Prostate gland (tissue), 2 donors: ENCODE results near the gene RACGAP1. TPM values are rescaled to one million over a fixed set of nuclear protein-coding genes. Genes with fewer than 3 reads are reported as not detected.

Experiments used
- DNase-seq: peaks from one replicate; pipeline ENCODE4 v3.0.0-alpha.2; 2019; ENCODE audit warnings: low spot score
- H3K27ac ChIP-seq, 2 donors: fragments of 200-600 bp; sonication (generic); 2 replicates each; pipeline ENCODE4 v1.5.1; 2017 to 2019
- H3K27me3 ChIP-seq: fragments of 200-600 bp; sonication (generic); replicated peaks from 2 replicates; pipeline ENCODE4 v1.5.1; 2019; ENCODE audit not compliant: insufficient read depth
- H3K36me3 ChIP-seq, 2 donors: fragments of 200-600 bp; sonication (generic); 1 replicate in 1 of 2; 2 replicates in 1 of 2; pipeline versions ENCODE4 v1.5.1 to v1.8.1; 2017 to 2019
- H3K4me1 ChIP-seq: fragments of 200-600 bp; sonication (generic); replicated peaks from 2 replicates; pipeline ENCODE4 v1.5.1; 2019
- H3K4me3 ChIP-seq, 2 donors: fragments of 200-600 bp; sonication (generic); 2 replicates each; pipeline ENCODE4 v1.5.1; 2017 to 2019
- H3K9me3 ChIP-seq: fragments of 200-600 bp; sonication (generic); 2 replicates; pipeline ENCODE4 v1.5.1; 2017
- POLR2A ChIP-seq: fragments of 450-650 bp; IDR thresholded peaks from one replicate; pipeline ENCODE4 v1.6.1; 2016; ENCODE audit warnings: antibody characterized with exemption, mild to moderate bottlenecking
- POLR2AphosphoS5 ChIP-seq: sonication (generic); formaldehyde crosslinking; IDR thresholded peaks from one replicate; pipeline ENCODE4 v1.6.1; 2017; ENCODE audit warnings: antibody characterized with exemption
- WGBS: methylation state at CpG from one replicate; pipeline ENCODE4 v1.1.5; 2018; 5-methylcytosine and 5-hydroxymethylcytosine counted together
- intact Hi-C: fragments of 100-400 bp; cut with DNase I; formaldehyde crosslinking; loops from one replicate; pipeline ENCODE4 v1.14.2; 2022
- total RNA-seq, 2 donors: library from RNA; depleted of rRNA; stranded (reverse); fragments of >200 nt; gene quantifications; one replicate each; pipeline ENCODE4 v1.1.0, GENCODE V29; 2016
- TF ChIP-seq, protein P1 (sequence below), 4 experiments: fragments of 200-600 bp in 2 of 4; fragments of 450-650 bp in 2 of 4; sonication (generic) in 2 of 4; IDR thresholded peaks; 1 replicate in 3 of 4; 2 replicates in 1 of 4; pipeline ENCODE4 v1.5.1; 2016 to 2019; ENCODE audit warnings: antibody characterized with exemption in 4 of 4, mild to moderate bottlenecking in 2 of 4, moderate library complexity in 2 of 4

Gene RACGAP1
- total RNA-seq, 2 donors from 2014 or later = 9.1 to 18.9 TPM

DNA sequence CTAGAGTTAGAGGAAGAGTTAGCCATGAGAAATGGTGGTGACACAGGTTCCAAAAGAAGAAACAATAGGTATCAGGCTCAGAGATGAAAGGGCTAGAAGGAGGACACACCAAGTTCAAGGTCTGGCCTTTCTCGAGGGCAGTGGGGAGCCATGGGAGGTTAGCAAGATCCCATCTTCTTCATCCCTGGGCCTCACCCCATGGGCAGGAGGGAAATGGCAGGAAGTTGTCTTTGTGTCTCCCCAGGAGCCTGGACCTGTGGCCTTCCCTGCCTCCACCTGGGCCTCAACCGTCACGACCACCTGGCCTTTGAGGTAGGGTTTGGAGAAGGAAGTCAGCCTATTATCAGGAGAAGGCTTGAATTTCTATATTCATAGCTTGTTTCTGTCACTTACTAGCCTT, 80.6 kb downstream of the RACGAP1 start:
- no peaks in the 10 kb centered on the region for H3K27me3 ChIP-seq
- H3K27ac ChIP-seq = no peak overlapping the region
- WGBS = 93% methylated on average over 3 of the region's 3 CpGs
- no peaks in the 10 kb centered on the region for H3K9me3 ChIP-seq
- DNase-seq = no peak
- no peaks in the 10 kb centered on the region for H3K4me1 ChIP-seq
- H3K4me3 ChIP-seq = no peak overlapping the region
- no peaks in the 10 kb centered on the region for H3K36me3 ChIP-seq
- no peak for TF ChIP-seq POLR2A
- TF ChIP-seq, protein P1, sequence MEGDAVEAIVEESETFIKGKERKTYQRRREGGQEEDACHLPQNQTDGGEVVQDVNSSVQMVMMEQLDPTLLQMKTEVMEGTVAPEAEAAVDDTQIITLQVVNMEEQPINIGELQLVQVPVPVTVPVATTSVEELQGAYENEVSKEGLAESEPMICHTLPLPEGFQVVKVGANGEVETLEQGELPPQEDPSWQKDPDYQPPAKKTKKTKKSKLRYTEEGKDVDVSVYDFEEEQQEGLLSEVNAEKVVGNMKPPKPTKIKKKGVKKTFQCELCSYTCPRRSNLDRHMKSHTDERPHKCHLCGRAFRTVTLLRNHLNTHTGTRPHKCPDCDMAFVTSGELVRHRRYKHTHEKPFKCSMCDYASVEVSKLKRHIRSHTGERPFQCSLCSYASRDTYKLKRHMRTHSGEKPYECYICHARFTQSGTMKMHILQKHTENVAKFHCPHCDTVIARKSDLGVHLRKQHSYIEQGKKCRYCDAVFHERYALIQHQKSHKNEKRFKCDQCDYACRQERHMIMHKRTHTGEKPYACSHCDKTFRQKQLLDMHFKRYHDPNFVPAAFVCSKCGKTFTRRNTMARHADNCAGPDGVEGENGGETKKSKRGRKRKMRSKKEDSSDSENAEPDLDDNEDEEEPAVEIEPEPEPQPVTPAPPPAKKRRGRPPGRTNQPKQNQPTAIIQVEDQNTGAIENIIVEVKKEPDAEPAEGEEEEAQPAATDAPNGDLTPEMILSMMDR (IDR thresholded peaks at IDR 0.05) = no peak
- TF ChIP-seq POLR2AphosphoS5 = no peak
- intact Hi-C loops = no loop called here

DNA sequence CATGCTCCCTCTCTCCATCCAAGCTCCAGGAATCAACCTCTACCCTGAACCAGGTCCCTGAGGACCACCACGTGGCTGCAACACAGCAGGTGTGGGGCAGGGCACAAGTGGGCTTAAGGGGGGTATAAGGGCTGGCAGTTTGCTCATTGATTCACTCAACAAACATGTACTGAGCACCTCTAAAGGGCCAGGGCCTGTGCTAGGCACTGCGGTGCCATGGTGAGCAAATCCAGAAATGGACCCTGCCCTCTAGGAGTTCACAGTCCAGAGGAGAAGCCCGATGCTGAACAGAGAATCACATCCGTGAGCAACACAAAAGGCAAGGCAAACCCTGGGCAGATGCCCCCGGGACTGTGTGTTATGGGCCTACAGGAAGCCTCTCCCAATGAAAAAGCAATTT, 81.2 kb downstream of the RACGAP1 start:
- Histone ChIP-seq H3K4me3 (no peak overlapping the region), H3K27me3 (no peaks in the 10 kb centered on the region), H3K9me3 (no peaks in the 10 kb centered on the region), H3K4me1 (no peaks in the 10 kb centered on the region), H3K27ac (no peak overlapping the region), H3K36me3 (no peaks in the 10 kb centered on the region)
- DNase-seq = no peak
- intact Hi-C loops = no loop called here
- WGBS = 89% methylated on average over 5 of the region's 5 CpGs
- TF ChIP-seq, protein P1 (IDR thresholded peaks at IDR 0.05) = no peak
- TF ChIP-seq POLR2AphosphoS5 = no peak

DNA sequence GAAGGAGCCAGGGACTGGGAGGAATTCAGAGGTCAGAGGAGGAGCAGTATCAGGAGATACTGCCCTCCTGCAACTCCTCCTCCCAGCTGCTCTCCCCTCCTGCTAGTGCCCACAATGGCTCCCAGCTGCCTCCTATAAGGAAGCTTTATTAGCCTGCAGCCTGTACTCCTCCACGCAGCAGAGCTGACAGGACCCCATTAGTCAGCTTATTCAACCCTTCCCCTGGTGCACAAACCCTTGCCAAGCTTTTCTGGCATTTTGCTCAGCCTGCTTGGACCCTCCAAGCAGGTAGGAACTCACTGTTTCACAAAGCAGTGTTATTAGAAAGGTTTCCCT, 81.7 kb downstream of the RACGAP1 start:
- TF ChIP-seq POLR2A = no peak
- no peak for TF ChIP-seq POLR2AphosphoS5
- TF ChIP-seq, protein P1 (IDR thresholded peaks at IDR 0.05) = no peak
- no peaks in the 10 kb centered on the region for H3K9me3 ChIP-seq
- H3K4me1 ChIP-seq = no peaks in the 10 kb centered on the region
- no peak for DNase-seq
- no peak overlapping the region for H3K27ac ChIP-seq
- no peaks in the 10 kb centered on the region for H3K27me3 ChIP-seq
- H3K36me3 ChIP-seq = no peaks in the 10 kb centered on the region
- 95% methylated on average over 1 of the region's 1 CpG for WGBS
- no peak overlapping the region for H3K4me3 ChIP-seq
- intact Hi-C loops = no loop called here

DNA sequence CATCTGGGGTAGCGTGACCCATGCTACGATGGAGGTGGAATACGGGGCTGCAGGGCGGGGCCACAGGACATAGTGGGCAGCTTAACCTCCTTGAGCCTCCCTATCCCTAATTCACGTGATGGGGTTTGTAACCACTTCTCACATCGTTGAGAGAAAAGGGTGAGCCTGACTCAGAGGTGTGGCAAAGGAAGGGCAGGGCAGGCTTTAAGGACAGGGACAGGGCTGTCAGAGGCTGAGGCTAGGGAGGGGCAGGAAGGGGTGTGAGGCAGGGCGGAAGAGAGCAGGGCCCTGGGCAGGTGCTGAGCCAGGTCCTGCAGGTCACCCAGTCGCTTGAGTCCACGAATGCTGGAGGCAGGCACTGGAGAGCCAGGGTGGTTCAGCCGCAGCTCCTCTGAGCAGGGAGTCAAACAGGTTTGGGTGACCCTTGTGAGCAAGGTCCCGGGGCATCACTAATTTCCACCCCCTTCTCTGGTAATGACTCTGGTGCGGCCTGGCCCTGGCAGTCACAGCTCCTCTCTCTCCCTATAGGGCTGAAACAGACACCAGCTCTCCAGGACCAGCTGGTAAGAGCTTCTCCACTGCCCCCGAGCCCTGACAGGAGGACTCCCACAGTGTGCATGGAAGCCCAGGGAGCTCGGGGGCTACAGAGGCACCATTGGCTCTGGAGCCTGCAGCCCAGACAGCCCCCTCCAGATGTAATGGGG, 82.2 kb downstream of the RACGAP1 start:
- H3K27ac ChIP-seq = no peak overlapping the region
- no peak for DNase-seq
- H3K4me3 ChIP-seq = no peak overlapping the region
- no peaks in the 10 kb centered on the region for H3K4me1 ChIP-seq
- H3K27me3 ChIP-seq = no peaks in the 10 kb centered on the region
- intact Hi-C loops = no loop called here
- H3K36me3 ChIP-seq = no peaks in the 10 kb centered on the region
- TF ChIP-seq POLR2AphosphoS5 (no peak), POLR2A (no peak)
- TF ChIP-seq, protein P1 (IDR thresholded peaks at IDR 0.05) = no peak
- no peaks in the 10 kb centered on the region for H3K9me3 ChIP-seq
- 84% methylated on average over 14 of the region's 14 CpGs for WGBS

DNA sequence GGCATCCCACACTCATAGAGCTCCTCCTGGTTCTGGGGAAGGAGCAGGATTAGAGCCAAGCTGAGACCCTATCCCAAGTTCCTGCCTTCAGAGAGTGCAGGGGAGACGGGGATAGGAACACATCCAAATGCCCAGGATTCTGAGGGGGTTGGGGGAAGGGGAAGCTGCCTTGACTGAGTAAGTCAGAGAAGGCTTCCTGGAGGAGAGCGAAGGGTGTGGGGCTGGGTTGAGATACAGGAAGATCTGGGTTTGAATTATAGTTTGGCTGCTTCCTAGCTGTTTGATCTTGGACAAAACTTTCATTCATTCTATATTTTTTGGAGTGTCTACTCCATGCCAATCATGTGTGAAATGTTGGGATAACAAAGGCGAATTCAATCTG, 82.8 kb downstream of the RACGAP1 start:
- intact Hi-C loops = no loop called here
- Histone ChIP-seq H3K27me3 (no peaks in the 10 kb centered on the region), H3K36me3 (no peaks in the 10 kb centered on the region), H3K27ac (no peak overlapping the region), H3K9me3 (no peaks in the 10 kb centered on the region), H3K4me1 (no peaks in the 10 kb centered on the region), H3K4me3 (no peak overlapping the region)
- TF ChIP-seq POLR2AphosphoS5 = no peak
- TF ChIP-seq POLR2A = no peak
- TF ChIP-seq, protein P1 (IDR thresholded peaks at IDR 0.05) = no peak
- 92% methylated on average over 3 of the region's 3 CpGs for WGBS
- DNase-seq = no peak
